K562 (cell line): ENCODE data around the gene ELK1. TPM values are rescaled to one million over a fixed set of nuclear protein-coding genes. Genes with fewer than 3 reads are reported as not detected.

Source experiments
- ATAC-seq: fragments of 200-7000 bp; cut with Tn5 transposase; 3 replicates; pipeline ENCODE4 v1.9.1; 2020; ENCODE audit warnings: moderate library complexity
- BruUV-seq: library from RNA; stranded (reverse); fragments of 400-500 nt; replicated peaks from 2 replicates; lab custom pipeline; 2021; lab: Mats Ljungman, UMichigan
- CTCF ChIA-PET: fragments of 300-600 bp; formaldehyde crosslinking; extraction: SDS; loops from one replicate; lab custom pipeline; 2021; ENCODE audit warnings: low intra/inter-chr PET ratio; lab: Yijun Ruan, JAX
- POLR2A ChIA-PET: fragments of 300-600, 350-650 bp; sonication (Branson Sonifier 250); formaldehyde crosslinking; extraction: SDS; loops from one replicate; lab custom pipeline; 2021; ENCODE audit warnings: antibody characterized with exemption, inconsistent platforms; lab: Yijun Ruan, JAX
- DNase-seq, 4 experiments: peaks; one replicate each; pipeline versions ENCODE4 v3.0.0 to v3.0.0-alpha.2; 2011 to 2018; ENCODE audit warnings: low spot score in 3 of 4, mixed read lengths in 3 of 4; ENCODE audit errors: extremely low read depth in 1 of 4
- FAIRE-seq: peaks from 2 replicates; lab custom pipeline; 2011; peaks lifted over from hg19 to GRCh38; lab: Jason Lieb, UNC
- H2AFZ ChIP-seq: 2 replicates; pipeline ENCODE4 v1.6.0; 2011; ENCODE audit warnings: low read depth, low read length, control low read depth, inconsistent platforms
- H3K27ac ChIP-seq: fragments of 200-600 bp; 3 replicates; pipeline ENCODE4 v1.8.0; 2011; ENCODE audit warnings: low read depth, mild to moderate bottlenecking, control low read depth, inconsistent platforms, low read length, moderate library complexity, mixed read lengths; ENCODE audit errors: extremely low read depth
- H3K27me3 ChIP-seq, 2 experiments: fragments of 300-600 bp in 1 of 2; 2 replicates in 1 of 2; 3 replicates in 1 of 2; pipeline versions ENCODE4 v1.6.0 to v1.8.0; 2011; ENCODE audit warnings: inconsistent platforms in 2 of 2, low read length in 2 of 2, mild to moderate bottlenecking in 1 of 2, mixed read lengths in 1 of 2, moderate library complexity in 1 of 2; ENCODE audit not compliant: control insufficient read depth in 2 of 2, insufficient read depth in 2 of 2
- H3K36me3 ChIP-seq: fragments of 300-600 bp; 3 replicates; pipeline ENCODE4 v1.8.0; 2011; ENCODE audit warnings: mild to moderate bottlenecking, low read length, inconsistent platforms; ENCODE audit not compliant: control insufficient read depth, insufficient read depth
- H3K4me1 ChIP-seq, 2 experiments: fragments of 200-600 bp in 1 of 2; replicated peaks in 1 of 2; 2 replicates in 1 of 2; 3 replicates in 1 of 2; pipeline versions ENCODE4 v1.5.1 to v1.8.0; 2011; ENCODE audit warnings: inconsistent platforms in 2 of 2, low read length in 2 of 2, mild to moderate bottlenecking in 1 of 2, mixed read lengths in 1 of 2, moderate library complexity in 1 of 2; ENCODE audit not compliant: control insufficient read depth in 2 of 2, insufficient read depth in 2 of 2
- H3K4me2 ChIP-seq: 2 replicates; pipeline ENCODE4 v1.6.1; 2011; ENCODE audit warnings: low read length, control low read depth, inconsistent platforms, mixed read lengths; ENCODE audit not compliant: insufficient read depth
- H3K4me3 ChIP-seq: fragments of 200-600 bp; sonication (generic), shearing (Covaris generic); 2 replicates; pipeline ENCODE4 v1.5.1; 2016; ENCODE audit warnings: control low read depth, inconsistent platforms
- H3K79me2 ChIP-seq: fragments of 200-600 bp; 3 replicates; pipeline ENCODE4 v1.8.0; 2011; ENCODE audit warnings: low read length, inconsistent platforms; ENCODE audit not compliant: control insufficient read depth, insufficient read depth
- H3K9ac ChIP-seq, 2 experiments: 2 replicates each; pipeline versions ENCODE4 v1.6.0 to v1.6.1; 2011; ENCODE audit warnings: low read depth in 2 of 2, low read length in 2 of 2, control low read depth in 1 of 2, inconsistent platforms in 1 of 2, mild to moderate bottlenecking in 1 of 2, mixed read lengths in 1 of 2; ENCODE audit not compliant: insufficient read depth in 1 of 2
- H3K9me1 ChIP-seq: one replicate; pipeline ENCODE4 v1.6.0; 2011; ENCODE audit warnings: inconsistent platforms, mild to moderate bottlenecking, low read length, moderate library complexity; ENCODE audit not compliant: control insufficient read depth, insufficient read depth
- H3K9me3 ChIP-seq: replicated peaks from 2 replicates; pipeline ENCODE4 v1.5.1; 2011; ENCODE audit warnings: low read depth, low read length, inconsistent platforms; ENCODE audit not compliant: control insufficient read depth, insufficient read depth
- H4K20me1 ChIP-seq: replicated peaks from 2 replicates; pipeline ENCODE4 v1.6.1; 2011; ENCODE audit warnings: low read length, inconsistent platforms, mixed read lengths; ENCODE audit not compliant: control insufficient read depth, insufficient read depth
- ELK1 ChIP-seq: sonication (generic); formaldehyde crosslinking; IDR thresholded peaks from 2 replicates; pipeline ENCODE4 v1.8.1; 2022; ENCODE audit warnings: missing genetic modification reagents
- KDM5B ChIP-seq: fragments of 200-600 bp; sonication (generic); IDR thresholded peaks from 2 replicates; pipeline ENCODE4 v1.6.1; 2012; ENCODE audit warnings: low read depth, mild to moderate bottlenecking, moderate library complexity, low read length, control low read depth, inconsistent platforms; ENCODE audit not compliant: insufficient replicate concordance
- PRPF4 ChIP-seq: fragments of 200-400 bp; formaldehyde crosslinking; IDR thresholded peaks from one replicate; pipeline ENCODE4 v1.6.1; 2017; ENCODE audit warnings: low read length, low read depth, mild to moderate bottlenecking; ENCODE audit not compliant: insufficient read depth, poor library complexity, severe bottlenecking
- RBBP5 ChIP-seq: fragments of 200-600 bp; sonication (generic); IDR thresholded peaks from 2 replicates; pipeline ENCODE4 v1.6.1; 2012; ENCODE audit warnings: borderline replicate concordance, mild to moderate bottlenecking, low read length, control low read depth, inconsistent platforms; ENCODE audit not compliant: insufficient read depth, poor library complexity, severe bottlenecking
- ZKSCAN8 ChIP-seq: fragments of 200-800 bp; sonication (Bioruptor generic); IDR thresholded peaks from 2 replicates; pipeline ENCODE4 v1.6.1; 2016; ENCODE audit warnings: missing genetic modification characterization, missing compliant biosample characterization
- ZNF584 ChIP-seq: fragments of 200-800 bp; sonication (Bioruptor generic); IDR thresholded peaks from 2 replicates; pipeline ENCODE4 v1.6.1; 2016; ENCODE audit warnings: low read depth, mild to moderate bottlenecking, missing genetic modification characterization, missing compliant biosample characterization
- WGBS: fragments of 100-300 bp; shearing (Covaris generic); methylation state at CpG from one replicate; pipeline ENCODE4 v1.1.6; 2016; ENCODE audit warnings: low coverage, mixed read lengths; ENCODE audit not compliant: insufficient coverage; ENCODE audit errors: missing lambda C conversion rate; 5-methylcytosine and 5-hydroxymethylcytosine counted together
- in situ Hi-C: fragments of 300-500 bp; cut with MboI; formaldehyde crosslinking; loops from 4 replicates; pipeline ENCODE4 v1.15.0; 2018; ENCODE audit warnings: inconsistent platforms, mixed read lengths
- intact Hi-C: fragments of 100-400 bp; cut with micrococcal nuclease; formaldehyde crosslinking; loops from 2 replicates; pipeline ENCODE4 v1.14.2; 2022
- polyA plus RNA-seq, 8 experiments: library from polyadenylated mRNA; depleted of rRNA in 4 of 8; stranded (reverse) in 5 of 8; unstranded in 3 of 8; fragments of >200 nt; fragmentation: Nextera tagmentation in 2 of 8; fragmentation: Illumina TruSeq in 1 of 8; extraction: Ambion mirVana in 2 of 8; extraction: Trizol in 1 of 8; gene quantifications; 2 replicates each; pipeline versions ENCODE4 v1.2.1 to v1.2.3, GENCODE V29; 2011 to 2014; ENCODE audit warnings: inconsistent platforms in 1 of 8, missing spikeins in 1 of 8
- total RNA-seq, 7 experiments: library from RNA; depleted of rRNA in 6 of 7; stranded (reverse); fragments of >200 nt in 6 of 7; fragmentation: Illumina TruSeq in 2 of 7; extraction: Trizol in 2 of 7; gene quantifications; 2 replicates each; pipeline versions ENCODE4 v1.2.1 to v1.2.3, GENCODE V29; 2011 to 2021; ENCODE audit warnings: low replicate concordance in 1 of 7
- TF ChIP-seq, protein P1 (sequence below): fragments of 450-650 bp; formaldehyde crosslinking; IDR thresholded peaks from 2 replicates; pipeline ENCODE4 v1.4.0; 2020; ENCODE audit warnings: mild to moderate bottlenecking

The ELK1 gene
- total and polyA plus RNA-seq, 9 of the 15 experiments (the other 6 are each of a cell fraction or from before 2014, with no cell fraction given), result 4.4 to 74.9 (median 26.5) TPM

GRCh38 chrX:47618923-47619485 lies 31.4 kb downstream of the ELK1 start:
- 54% methylated on average over 10 of the region's 32 CpGs for WGBS
- Histone ChIP-seq H3K4me3 (peak overlapping the region; percentile 43), H3K27ac (no peak overlapping the region), H3K9ac (peak overlapping the region in 1 of 2 experiments; percentile 89; a peak in 2 of 4 replicates), H3K27me3 (peaks cover 0 to 27% of the 10 kb centered on the region in 2 experiments; a peak in 3 of 5 replicates), H4K20me1 (no peaks in the 10 kb centered on the region), H3K4me2 (no peak overlapping the region), H3K4me1 (peaks cover 0 to 21% of the 10 kb centered on the region in 2 experiments; a peak in 2 of 5 replicates), H3K79me2 (no peaks in the 10 kb centered on the region), H3K9me3 (no peaks in the 10 kb centered on the region), H3K9me1 (no peaks in the 10 kb centered on the region), H2AFZ (no peak overlapping the region), H3K36me3 (no peaks in the 10 kb centered on the region)
- in situ Hi-C loops (no loop called here), intact Hi-C loops (loop anchor here (5.0 kb wide), 1 partner anchor 37 kb away; the partner anchor contains the start of gene TIMP1)
- CTCF ChIA-PET, result interaction anchor here (0.5 kb wide), 1 partner anchor 133 kb away, joined by 4 read pairs; no protein-coding TSS in a partner anchor
- DNase-seq, result no peak
- FAIRE-seq, result no peak
- ATAC-seq, result no peak
- BruUV-seq, result no TSS peak
- POLR2A ChIA-PET, result interaction anchor here (1.0 kb wide), 1 partner anchor 25 kb away, joined by 3 read pairs; no protein-coding TSS in a partner anchor
- peak; percentile 92 for TF ChIP-seq ZKSCAN8 (CRISPR knock-in tag)
- TF ChIP-seq KDM5B, result no peak

GRCh38 chrX:47614618-47615017 lies 35.7 kb downstream of the ELK1 start:
- H3K9ac ChIP-seq, result no peak overlapping the region
- peaks cover 0 to 7% of the 10 kb centered on the region in 2 experiments; a peak in 2 of 5 replicates for H3K4me1 ChIP-seq
- no peak overlapping the region for H3K27ac ChIP-seq
- in situ Hi-C loops, result no loop called here
- H3K79me2 ChIP-seq, result no peaks in the 10 kb centered on the region
- H3K9me1 ChIP-seq, result no peaks in the 10 kb centered on the region
- ChIA-PET POLR2A (no interaction called here), CTCF (no interaction called here)
- intact Hi-C loops, result loop anchor here (5.0 kb wide), 1 partner anchor 32 kb away; the partner anchor contains the start of gene TIMP1
- DNase-seq (no peak), ATAC-seq (no peak), FAIRE-seq (no peak)
- H3K27me3 ChIP-seq, result peaks cover 0 to 14% of the 10 kb centered on the region in 2 experiments; a peak in 3 of 5 replicates
- no peak overlapping the region for H3K4me2 ChIP-seq
- H4K20me1 ChIP-seq, result no peaks in the 10 kb centered on the region
- 0 out of 2 replicates have a peak, but pooled peaks cover 2% of the 10 kb centered on the region for H3K9me3 ChIP-seq
- BruUV-seq, result no TSS peak
- H3K36me3 ChIP-seq, result no peaks in the 10 kb centered on the region
- no peak overlapping the region for H3K4me3 ChIP-seq
- no peak overlapping the region for H2AFZ ChIP-seq
- 28% methylated on average over 4 of the region's 5 CpGs for WGBS
- TF ChIP-seq ZNF584 (CRISPR knock-in tag) (no peak), RBBP5 (no peak), PRPF4 (no peak), ELK1 (no peak)
- TF ChIP-seq, protein P1, sequence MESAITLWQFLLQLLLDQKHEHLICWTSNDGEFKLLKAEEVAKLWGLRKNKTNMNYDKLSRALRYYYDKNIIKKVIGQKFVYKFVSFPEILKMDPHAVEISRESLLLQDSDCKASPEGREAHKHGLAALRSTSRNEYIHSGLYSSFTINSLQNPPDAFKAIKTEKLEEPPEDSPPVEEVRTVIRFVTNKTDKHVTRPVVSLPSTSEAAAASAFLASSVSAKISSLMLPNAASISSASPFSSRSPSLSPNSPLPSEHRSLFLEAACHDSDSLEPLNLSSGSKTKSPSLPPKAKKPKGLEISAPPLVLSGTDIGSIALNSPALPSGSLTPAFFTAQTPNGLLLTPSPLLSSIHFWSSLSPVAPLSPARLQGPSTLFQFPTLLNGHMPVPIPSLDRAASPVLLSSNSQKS (CRISPR knock-in tag), result no peak
